NCI-H128 (cell line): ENCODE results near the gene PSME2.

ENCODE experiments used
- DNase-seq: peaks from one replicate; lab custom pipeline; 2025; ENCODE audit not compliant: unreplicated experiment; lab: John Stamatoyannopoulos, UW

The PSME2 gene

GRCh38 chr14:24146453-24146977 is at the start of gene PSME2:
Gene PSME2 (minus strand): TSS chr14:24146610. CDS start chr14:24146581, 29 bp downstream.
- DNase-seq: peak; percentile 91

- DNase-seq: peak; percentile 38
Measured at GRCh38 chr14:24195186-24196070, 49.0 kb upstream of the PSME2 start, which contains the start of gene TM9SF1. Gene TM9SF1 (minus strand): TSS chr14:24195441. CDS start chr14:24195019, 422 bp downstream.

DNA sequence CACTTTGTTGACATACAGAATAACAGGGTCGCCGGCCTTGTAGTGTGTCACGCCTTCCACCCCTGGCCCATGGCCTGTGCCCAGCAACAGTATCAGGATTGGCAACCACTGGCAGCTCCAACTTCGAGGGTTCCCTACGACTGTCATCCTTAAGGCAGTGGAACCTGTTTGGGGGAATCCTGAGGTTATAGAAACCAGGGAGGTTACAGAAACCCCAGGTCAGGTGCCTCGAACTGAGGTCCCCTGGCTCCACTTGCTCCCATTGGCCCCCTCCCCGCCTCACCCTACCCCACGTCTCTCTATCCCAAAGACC is 48.4 kb upstream of the PSME2 start:
- DNase-seq: no peak

DNA sequence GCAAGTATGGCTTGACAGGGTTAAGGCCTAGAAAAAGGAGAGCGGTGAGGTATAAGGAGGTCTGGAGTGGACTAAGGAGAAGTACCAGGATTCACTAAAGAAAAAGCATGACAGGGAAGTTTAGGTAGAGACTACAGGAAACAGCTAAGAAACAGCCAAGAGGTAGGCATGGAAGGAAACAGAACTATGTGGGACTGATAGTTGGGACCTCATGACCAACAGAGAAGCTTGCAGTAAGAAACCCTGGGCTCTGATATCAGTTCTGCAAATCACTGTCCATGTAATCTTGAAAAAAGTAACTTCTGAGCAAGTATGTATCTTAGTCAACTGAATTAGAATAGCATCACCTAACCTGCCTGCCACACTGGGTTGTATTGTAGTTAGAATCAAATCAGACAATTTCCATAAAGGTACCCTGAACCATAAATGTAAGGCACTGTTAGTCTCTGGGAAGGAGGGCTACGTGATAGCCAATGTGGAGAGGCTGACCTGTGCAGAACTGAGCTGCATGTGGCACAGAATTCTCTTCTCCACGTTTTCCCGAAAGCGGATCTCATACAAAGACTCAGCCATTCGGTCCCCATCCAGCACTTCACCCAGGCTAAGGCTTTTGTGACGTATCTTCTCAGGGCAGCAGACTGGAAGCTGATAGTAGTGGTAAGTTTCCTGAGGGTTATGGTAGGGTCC is 47.9 kb upstream of the PSME2 start:
- no peak for DNase-seq

- no peak for DNase-seq
Measured at GRCh38 chr14:24192933-24193332, 46.5 kb upstream of the PSME2 start.

GRCh38 chr14:24190416-24190815 is 44.0 kb upstream of the PSME2 start:
- no peak for DNase-seq

DNA sequence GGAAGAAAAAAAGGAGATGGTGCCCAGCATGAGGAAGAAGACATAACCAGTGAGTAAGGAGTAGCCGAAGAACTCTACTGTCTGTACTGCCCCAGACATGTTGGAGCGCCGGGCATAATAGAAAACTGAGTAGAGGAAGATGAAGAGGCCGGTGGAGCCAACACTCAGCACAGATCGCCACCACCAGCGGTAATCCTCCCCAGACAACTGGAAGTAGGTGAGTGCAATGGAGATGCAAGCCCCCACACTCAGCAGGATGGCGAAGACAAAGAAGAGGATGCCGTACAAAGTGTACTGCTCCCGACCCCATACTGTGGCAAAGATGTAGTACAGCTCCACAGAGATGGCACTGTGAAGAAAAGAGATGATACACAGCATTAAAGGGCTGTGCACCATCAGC is 43.0 kb upstream of the PSME2 start:
- DNase-seq: no peak

DNA sequence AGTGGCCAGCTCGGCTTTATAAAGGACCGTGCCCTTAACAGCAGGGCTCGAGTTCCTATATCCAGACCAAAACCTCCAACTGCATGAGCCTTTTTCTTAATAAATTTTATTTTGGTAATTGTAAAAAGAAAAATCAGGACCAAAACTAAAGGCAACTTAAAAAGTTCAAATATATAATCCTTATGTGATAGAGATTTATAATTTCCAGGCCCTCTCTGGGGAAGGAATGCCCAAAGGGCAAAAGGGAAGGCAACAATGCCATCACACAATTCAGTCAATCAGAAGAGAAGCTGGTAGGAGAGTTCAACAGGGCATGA is 42.6 kb upstream of the PSME2 start:
- no peak for DNase-seq

DNA sequence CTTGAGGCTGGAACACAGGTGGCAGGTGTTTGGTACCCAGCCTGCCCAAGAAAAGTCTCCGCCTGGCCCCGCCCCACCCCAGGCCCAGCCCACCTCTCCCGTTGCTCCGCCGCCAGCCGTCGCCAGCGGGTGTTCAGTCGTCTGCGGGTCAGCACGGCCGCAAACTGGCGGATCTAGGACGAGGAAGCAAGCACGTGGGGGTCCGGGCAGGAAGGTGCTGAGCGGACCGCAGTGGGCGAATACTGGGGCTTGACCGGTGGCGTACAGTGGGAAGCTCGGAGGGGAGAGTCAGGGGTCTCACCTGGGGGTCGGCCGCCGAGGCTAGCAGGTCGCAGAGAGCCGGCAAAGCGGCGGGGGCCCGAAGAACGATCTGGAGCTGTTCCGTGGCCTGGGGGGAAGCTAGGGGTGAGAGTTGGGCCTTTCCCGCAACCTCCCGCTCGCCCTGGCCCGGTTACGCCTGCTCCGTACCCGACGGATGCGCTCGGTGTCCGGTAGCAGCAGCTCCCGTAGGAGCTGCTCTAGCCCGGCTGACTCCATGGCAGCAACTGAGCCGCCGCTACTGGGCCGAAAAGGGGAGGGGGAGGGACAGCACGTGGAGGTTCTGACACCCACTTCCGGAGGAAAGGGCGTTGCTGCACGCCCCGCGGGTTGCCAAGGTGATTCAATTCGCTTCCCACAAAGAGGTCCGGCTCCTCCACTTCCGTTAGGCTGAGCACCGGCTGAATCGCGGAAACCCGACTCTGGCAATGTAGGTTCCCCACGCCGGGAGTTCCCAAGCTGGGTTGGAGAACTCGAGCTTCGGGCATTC is 42.0 kb upstream of the PSME2 start, which contains the start of gene IPO4:
Gene IPO4, minus strand, starts transcription at position 566 of the 808 bp plus-strand sequence. Its CDS starts 29 bp downstream, at position 537.
- DNase-seq: peak; percentile 92

GRCh38 chr14:24187539-24187915 is 41.1 kb upstream of the PSME2 start:
- DNase-seq: no peak

DNA sequence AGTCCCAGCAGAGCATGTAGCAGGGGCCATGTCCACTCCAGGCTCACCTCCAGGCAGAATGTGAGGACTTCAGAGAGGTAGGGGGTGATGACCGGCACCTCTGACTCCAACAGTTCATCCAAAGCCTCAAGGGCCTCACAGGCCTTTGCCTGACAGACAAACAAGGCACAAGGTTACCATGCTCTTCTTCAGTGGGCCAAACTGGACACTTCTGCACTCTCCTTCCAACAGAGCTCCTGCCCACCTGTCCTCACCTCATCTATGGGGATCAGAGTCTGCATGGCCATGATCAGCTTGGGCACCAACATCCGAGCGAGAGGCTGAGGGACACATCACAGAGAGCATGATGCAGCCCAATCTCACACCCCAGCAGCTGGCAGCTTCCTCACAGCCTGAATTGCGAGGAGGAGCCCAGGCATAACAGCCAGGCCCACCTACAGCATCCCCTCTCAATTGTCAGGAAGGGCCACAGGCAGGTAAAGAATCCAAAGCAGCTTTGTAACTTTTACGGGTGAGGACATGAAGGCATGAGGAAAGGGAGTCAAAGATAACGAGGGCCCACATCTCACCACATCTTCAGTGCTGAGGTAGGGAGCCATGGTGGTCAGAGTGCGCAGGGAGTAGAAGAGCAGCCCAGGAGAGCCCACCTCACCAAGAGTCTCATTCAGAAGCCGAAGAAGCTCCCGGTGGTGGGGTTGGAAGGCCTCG is 40.6 kb upstream of the PSME2 start:
- no peak for DNase-seq

GRCh38 chr14:24185741-24186140 is 39.3 kb upstream of the PSME2 start:
- no peak for DNase-seq

GRCh38 chr14:24185026-24185425 is 38.6 kb upstream of the PSME2 start:
- DNase-seq: no peak

DNA sequence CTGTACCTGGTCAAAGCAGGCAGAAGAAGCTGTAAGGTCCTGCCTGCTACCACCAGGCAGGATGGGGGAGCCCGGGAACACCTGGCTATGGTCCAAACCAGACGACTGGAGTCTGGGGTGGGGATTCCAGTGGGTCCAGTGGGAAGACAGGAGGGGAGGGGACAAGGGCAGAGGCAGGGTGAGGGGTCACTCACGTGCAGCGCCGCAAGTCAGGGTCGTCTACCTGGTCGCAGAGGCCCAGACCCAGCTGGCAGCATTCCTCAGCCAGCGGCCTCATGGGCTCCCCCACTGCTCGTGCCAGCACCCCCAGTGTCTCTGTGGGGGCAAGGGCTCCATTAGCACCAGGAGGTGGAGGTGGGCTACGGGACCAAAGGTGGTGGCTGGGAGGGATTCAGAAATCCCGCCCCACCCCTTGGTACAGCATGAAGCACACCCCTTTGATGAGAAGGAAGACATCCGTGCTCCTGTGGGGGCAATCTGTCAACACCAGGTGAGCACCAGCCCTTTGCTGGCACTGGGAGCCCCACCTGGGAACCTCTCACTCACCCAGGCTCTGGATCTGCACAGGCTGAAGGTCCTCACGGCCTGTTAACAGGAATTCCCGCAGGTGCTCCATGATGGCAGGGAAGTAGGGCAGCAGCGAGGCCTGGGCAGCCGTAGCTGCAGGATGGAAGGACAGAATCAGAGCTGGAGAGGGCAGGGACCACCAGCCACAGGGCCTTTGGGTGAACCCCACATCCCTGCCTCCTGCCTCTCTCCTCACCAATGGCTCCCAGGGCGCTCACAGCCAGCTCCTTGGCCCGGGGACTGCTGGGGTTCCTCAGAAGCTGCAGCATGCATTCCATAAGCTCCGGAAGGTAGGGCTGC is 37.9 kb upstream of the PSME2 start:
- DNase-seq: no peak

GRCh38 chr14:24183014-24183481 is 36.6 kb upstream of the PSME2 start:
- no peak for DNase-seq

- DNase-seq: no peak
Measured at GRCh38 chr14:24182110-24182882, 35.9 kb upstream of the PSME2 start.

DNA sequence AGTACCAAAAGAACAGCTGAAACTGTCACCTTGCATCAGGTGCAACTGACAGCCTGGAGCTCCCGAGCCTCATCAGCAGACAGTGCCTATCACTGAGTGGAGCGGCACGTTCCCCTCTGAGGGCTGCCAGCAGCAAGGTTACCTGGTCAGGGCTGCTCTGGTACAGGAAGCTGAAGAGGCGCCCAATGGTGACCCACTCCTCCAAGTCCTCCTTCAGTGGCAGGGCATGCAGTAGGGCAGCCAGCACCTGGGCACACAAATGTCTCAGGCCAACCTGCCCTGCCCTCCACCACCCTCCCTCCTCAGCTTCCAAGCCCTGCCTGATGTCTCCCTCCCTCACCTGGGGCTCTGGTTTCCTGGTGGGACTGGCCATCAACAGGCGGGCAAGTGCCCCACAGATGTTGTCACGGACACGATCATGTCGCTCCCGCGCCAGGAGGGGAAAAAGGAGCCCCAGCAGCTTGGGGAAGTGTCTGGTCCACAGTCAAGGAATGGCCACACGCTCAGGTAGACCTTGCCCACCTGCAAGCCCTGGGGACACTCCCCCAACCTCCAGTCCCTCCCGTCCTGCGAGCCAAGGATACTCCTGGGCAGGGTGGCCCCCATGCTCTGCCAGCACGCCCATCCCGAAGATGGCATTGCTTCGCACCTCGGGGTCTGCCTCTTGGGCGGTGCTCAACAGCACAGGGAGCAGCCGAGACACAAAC is 35.1 kb upstream of the PSME2 start:
- no peak for DNase-seq
